Stimulated activated CD8-positive, alpha-beta memory T cell treated with anti-CD3 and anti-CD28 coated beads, Interleukin-4, amount 100 ng/mL, for 4 hours (primary cell): ENCODE results near the gene WDR36.

Experiments
- DNase-seq, 2 donors: peaks; one replicate each; pipeline ENCODE4 v3.0.0-alpha.2; 2020; ENCODE audit warnings: low read depth in 2 of 2, low spot score in 1 of 2

WDR36 gene

DNA sequence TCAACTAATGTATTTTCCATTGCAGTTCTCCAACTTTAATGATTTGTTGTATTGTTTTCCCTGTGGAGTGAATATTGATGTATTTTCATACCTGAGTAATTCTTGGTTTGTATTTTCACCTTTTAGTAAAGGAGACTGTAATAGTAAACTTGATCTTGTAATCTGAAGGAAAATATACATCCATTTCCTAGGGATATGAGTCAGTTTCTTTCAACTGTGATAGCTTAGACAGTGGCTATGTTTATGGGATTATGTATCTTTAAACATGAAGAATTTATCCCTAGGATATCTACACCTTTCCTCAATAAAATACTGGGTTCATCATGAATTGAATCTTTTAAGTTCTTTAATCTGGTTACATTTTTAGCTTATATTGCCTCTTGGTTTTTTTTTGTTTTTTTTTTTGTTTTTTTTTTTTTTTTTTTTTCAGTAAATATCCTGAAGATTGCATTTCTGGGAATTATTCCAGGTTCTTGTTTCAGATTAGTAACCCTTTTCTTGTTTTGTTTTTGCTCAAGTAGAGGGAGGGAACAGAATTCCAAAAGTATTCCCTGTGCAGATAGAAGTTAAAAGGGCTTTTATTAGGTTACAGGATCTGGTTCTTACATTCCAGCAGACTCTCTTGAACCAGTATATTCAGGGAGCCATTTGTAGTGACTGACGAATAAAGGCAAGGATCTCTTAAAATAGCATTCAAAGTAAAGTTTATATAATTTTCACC is 7.1 kb downstream of the WDR36 start:
- DNase-seq: no peak

GRCh38 chr5:111106320-111106948 is 14.3 kb downstream of the WDR36 start:
- DNase-seq: no peak

DNA sequence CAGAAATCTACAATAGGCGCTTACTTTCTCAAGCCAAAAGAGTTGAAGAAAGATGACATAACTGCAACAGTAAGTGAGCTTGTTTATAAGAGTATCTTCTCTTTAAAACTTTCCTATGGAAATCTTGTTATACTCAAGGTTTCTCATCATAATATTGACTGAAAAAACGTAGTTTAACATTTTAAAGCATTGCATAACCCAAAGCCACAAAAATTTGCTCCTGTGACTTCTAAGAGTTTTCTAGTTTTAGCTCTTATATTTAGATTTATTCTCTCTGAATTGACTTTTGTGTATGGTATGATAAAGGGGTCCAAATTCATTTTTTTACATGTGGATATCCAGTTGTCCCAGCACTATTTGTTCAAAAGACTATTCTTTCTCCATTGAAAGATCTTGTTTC is 15.2 kb downstream of the WDR36 start:
- no peak for DNase-seq

- DNase-seq: no peak
Measured at GRCh38 chr5:111111956-111112355, 19.8 kb downstream of the WDR36 start.

- no peak for DNase-seq
Measured at GRCh38 chr5:111113678-111114077, 21.5 kb downstream of the WDR36 start.

- DNase-seq: no peak
Measured at GRCh38 chr5:111115229-111115628, 23.1 kb downstream of the WDR36 start.

- DNase-seq: no peak
Measured at GRCh38 chr5:111116550-111116949, 24.4 kb downstream of the WDR36 start.

- DNase-seq: no peak
Measured at GRCh38 chr5:111117136-111117535, 25.0 kb downstream of the WDR36 start.

DNA sequence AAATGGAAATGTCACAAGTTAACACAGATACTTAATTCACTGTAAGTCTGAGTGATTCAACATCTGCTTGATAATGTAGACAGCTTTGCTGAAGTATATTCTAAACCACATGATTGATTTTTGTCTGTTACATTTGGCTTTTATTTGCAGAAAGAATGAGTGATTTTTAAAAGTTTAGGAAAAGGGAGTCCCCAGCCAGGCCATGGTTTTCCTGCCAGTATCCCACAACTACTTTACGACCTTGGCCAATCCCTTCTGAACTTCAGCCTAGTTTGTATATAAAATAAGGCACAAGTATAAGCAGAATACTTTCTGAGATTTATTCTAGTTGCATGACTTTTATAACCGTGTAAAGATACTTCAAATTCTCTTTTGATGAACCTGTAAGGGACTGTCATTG is 27.1 kb downstream of the WDR36 start:
- DNase-seq: no peak

DNA sequence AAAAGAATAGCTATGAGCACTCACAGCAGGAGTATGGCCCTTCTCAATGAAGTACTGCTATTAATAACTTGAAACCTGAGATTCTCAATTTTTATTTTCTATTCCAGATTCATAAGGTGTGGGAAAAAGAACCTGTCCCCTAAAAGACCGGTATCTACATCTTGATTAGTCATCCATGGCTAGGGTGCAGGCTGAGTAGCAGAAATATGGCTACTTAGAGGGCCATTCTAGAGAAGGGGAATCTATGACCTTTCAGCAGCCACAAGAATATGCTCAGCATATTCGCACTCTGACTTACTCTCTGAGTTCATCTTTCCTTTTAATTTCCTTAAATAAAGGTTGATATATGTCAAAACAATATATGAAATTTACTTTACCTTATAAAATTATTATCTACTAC is 27.7 kb downstream of the WDR36 start:
- DNase-seq: no peak

DNA sequence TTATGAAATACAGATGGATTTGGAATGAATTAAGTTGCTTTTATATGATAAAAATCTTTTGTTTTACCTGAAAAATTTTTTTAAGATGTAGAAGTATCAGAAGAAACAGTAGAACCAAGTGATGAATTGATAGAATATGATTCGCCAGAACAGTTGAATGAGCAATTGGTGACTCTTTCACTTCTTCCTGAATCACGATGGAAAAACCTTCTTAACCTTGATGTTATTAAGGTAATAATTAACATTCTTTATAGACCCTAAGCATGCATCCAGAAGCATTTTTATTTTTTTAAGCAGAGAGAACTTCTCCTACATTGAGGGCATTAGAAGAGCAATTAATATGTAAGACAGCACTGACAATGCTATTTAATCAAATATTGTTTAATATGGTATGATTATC is 28.8 kb downstream of the WDR36 start:
- DNase-seq: no peak

- no peak for DNase-seq
Measured at GRCh38 chr5:111121926-111122325, 29.8 kb downstream of the WDR36 start.

DNA sequence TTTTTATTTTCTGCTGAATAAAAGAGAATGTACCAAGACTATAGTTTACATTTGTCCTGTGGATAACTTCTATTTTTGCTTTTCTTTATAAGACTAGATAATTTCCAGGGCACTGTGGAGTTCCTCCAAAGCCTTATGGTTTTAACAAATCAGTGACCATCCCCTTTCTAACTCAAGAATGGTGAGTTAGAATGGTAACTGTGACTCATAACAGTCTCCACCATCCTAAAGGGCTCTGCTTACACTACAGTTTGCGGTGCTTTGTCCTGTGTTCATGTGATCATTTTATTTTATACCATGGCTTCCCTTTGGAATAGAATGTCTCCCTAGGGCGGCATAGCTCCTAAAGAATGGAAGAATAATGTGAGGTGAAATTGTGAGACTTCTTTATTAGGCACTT is 30.2 kb downstream of the WDR36 start:
- DNase-seq: no peak

- no peak for DNase-seq
Measured at GRCh38 chr5:111124793-111125192, 32.6 kb downstream of the WDR36 start.

DNA sequence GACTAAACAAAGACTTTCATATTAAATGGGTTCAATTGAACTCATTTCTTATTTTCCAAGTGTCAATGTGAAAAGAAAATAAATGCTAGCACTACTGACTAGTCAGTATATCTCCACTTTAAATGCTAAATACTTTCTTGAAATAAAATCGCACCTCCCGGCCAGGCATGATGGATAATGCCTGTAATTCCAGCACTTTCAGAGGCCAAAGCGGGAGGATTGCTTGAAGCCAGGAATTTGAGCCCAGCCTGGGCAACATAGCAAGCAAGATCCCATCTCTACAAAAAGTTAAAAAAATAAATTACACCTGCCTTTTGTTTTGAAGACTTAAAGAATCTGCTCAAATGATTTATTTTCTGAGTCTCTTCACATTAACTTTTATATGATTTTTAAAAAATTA is 34.7 kb downstream of the WDR36 start:
- DNase-seq: no peak

DNA sequence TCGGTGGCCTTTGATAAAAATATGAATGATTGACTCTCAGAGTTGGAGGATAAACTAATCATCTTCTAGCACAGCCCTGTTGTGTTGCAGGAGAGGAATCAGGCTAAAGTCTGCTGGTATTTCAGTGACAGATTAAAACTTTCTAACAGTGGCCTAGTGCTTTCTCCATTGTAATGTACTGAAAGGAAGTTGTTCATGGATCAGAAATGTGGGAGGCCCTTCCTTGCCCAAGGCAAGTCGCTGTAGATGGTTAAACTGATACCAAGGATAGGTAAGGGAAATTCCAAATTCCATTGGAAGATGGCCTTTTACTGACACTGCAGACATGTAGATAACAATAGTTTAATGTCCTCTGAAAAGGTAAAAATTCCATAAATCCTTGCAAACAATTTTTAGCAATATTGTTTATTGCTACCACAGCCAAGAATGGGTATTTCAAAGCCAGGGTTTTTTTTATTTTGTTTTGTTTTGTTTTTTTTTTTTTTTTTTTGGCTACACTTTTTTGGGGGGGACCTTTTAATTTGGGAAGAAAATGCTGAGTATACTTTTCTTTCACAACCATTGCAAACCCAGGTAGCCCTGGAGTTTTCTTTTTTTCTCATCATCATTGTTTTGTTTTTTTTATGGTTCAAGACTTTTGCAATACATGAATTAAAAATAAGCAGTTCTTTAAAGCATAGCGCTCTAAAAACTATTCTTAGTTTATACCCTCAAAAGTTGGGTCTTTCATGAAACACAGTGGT is 35.5 kb downstream of the WDR36 start:
- DNase-seq: no peak

- no peak for DNase-seq
Measured at GRCh38 chr5:111129938-111130337, 37.8 kb downstream of the WDR36 start.

DNA sequence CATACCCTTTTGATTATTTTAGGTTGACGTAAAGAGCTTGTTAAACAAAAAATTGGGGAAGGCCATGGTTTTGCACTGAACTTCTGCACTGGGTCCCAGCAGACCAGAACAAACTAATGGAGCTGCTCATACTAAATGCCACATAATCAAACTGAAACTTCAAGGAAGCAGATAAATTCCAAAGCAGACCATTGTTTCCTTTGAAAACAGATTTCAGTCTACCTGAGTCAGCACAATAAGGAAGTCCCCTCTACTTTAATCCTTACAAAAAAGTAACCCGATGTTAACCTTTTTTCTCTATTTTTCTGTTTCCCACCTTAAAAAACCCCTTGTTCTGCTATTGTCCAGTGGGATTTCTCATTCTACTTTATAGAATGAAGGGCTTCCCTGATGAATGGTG is 39.2 kb downstream of the WDR36 start:
- DNase-seq: no peak

- DNase-seq: no peak
Measured at GRCh38 chr5:111132076-111132475, 39.9 kb downstream of the WDR36 start.

DNA sequence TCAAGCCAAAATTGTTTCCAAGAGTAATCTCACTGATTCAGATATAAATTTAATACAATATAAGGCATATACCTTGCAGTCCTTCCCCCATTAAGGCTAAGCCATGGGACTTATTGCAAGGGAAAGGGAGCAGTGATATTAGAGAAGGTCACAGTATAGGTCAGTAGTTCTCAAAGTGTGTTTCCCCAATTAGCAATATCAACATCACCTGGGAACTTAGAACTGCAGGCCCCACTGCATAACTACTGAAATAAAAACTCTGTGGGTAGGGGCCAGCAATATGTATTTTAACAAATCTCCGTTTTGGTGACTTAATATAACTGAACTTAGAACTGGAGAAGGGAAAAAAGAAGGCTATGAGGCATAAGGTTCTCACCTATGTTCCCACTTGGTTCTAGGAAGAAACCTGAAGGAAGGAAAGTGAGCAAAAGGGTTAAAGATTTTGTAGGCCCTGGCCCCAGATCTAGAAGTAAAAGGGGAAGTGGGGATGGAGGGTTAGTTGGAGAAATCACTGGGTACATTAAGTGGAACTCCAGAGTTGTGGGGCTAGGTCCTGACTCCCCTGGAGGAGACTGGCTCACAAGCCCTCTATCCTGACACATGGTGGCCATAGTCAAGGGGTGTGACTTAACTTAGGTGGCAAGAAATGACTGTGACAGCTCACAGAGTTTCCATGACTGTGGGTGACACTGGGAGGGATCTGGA is 40.7 kb downstream of the WDR36 start:
- DNase-seq: no peak

DNA sequence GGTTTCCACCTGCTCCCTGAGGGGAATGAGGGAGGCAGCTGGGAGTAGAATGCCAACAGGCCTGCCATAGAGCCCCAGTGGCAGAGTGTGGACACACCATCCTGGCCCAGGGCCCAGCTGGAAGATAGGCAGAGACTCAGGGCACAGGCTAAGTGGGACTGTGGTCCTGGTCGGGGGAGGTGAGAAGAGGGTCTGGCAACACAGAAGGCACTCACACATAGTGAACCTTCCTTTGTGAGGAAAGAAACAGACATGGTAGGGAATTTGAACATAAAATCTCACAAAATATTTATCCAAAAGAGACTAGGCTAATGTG is 41.2 kb downstream of the WDR36 start:
- DNase-seq: no peak

DNA sequence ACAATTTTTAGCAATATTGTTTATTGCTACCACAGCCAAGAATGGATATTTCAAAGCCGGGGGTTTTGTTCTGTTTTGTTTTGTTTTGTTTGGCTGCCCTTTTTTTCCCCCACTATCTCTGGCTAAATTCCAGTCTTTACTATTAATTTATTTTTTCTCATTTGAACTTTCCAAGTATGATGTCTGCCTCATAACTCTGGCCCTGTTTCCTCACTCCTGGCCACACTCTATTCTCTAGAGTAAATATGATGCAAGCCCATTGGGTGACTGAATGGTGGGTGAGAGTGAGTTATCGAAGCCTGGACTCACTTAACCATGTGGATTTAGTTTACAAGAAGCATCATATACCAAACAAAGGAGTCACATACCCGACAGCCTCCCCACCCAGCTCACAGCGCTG is 41.9 kb downstream of the WDR36 start:
- DNase-seq: no peak
